ENCODE data around the gene NDUFS4. TPM values are rescaled to one million over a fixed set of nuclear protein-coding genes. Genes with fewer than 3 reads are reported as not detected.

The NDUFS4 gene
- total RNA-seq, 1 donor from 2014 or later, result 71.8 TPM

- TF ChIP-seq CTCF (IDR thresholded peaks at IDR 0.05; ENCODE audit: unreplicated experiment), result no peak
These were observed 30.3 kb downstream of the NDUFS4 start for GRCh38 chr5:53590759-53591158.

DNA sequence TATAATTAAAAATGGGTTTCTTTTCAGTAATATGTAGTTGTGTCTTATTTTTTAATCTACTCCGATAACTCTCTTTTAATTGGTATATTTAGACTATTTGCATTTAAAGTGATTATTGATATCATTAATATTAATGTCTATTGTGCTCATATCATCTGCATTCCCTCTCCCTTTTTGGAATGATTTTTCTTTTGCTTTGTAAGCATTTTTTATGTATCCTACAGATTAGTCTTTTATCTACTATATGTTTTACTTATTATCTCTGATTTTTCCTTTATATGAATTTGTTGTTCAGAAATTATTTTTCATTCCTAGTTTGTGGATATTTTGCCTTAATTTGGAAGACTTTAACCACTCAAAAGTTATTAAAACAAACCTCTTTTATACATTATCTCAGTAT lies 34.0 kb downstream of the NDUFS4 start:
- H3K4me1 Mint-ChIP-seq, result peaks cover 8% of the 10 kb centered on the region
- TF ChIP-seq CTCF (IDR thresholded peaks at IDR 0.05; ENCODE audit: unreplicated experiment), result no peak
- no peak overlapping the region for H3K4me3 Mint-ChIP-seq
- peaks cover 13% of the 10 kb centered on the region for H3K36me3 Mint-ChIP-seq
- peaks cover 6% of the 10 kb centered on the region for H3K9me3 Mint-ChIP-seq
- no peak overlapping the region for H3K27ac Mint-ChIP-seq
- no peak for DNase-seq (ENCODE audit: low spot score in 2 of 2, unreplicated experiment in 2 of 2)
- no peaks in the 10 kb centered on the region for H3K27me3 Mint-ChIP-seq (ENCODE audit: low read depth)

More at GRCh38 chr5:53590759-53591158, 30.3 kb downstream of the NDUFS4 start:
- Mint-ChIP-seq H3K9me3 (no peaks in the 10 kb centered on the region), H3K27ac (no peak overlapping the region), H3K4me1 (peaks cover 8% of the 10 kb centered on the region), H3K4me3 (no peak overlapping the region), H3K36me3 (peaks cover 9% of the 10 kb centered on the region), H3K27me3 (ENCODE audit: low read depth) (no peaks in the 10 kb centered on the region)
- no peak for DNase-seq (ENCODE audit: low spot score in 2 of 2, unreplicated experiment in 2 of 2)

DNA sequence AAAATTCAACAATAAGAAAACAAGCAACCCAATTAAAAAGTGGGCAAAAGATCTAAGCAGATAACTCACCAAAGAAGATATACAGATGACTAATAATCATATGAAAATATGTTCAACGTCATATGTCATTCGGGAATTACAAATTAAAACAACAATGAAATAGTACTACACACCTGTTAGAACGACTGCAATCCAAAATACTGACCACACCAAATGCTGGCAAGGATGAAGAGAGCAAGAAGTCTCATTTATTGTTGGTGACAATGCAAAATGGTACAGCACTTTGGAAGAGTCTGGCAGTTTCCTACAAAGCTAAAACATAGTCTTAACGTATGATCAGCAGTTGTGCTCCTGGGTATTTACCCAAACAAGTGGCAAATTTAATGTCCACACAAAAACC lies 37.5 kb downstream of the NDUFS4 start:
- no peak overlapping the region for H3K4me3 Mint-ChIP-seq
- H3K27me3 Mint-ChIP-seq (ENCODE audit: low read depth), result no peaks in the 10 kb centered on the region
- peaks cover 11% of the 10 kb centered on the region for H3K4me1 Mint-ChIP-seq
- no peak for DNase-seq (ENCODE audit: low spot score in 2 of 2, unreplicated experiment in 2 of 2)
- H3K27ac Mint-ChIP-seq, result no peak overlapping the region
- H3K36me3 Mint-ChIP-seq, result peaks cover 13% of the 10 kb centered on the region
- TF ChIP-seq CTCF (IDR thresholded peaks at IDR 0.05; ENCODE audit: unreplicated experiment), result no peak
- peaks cover 9% of the 10 kb centered on the region for H3K9me3 Mint-ChIP-seq

DNA sequence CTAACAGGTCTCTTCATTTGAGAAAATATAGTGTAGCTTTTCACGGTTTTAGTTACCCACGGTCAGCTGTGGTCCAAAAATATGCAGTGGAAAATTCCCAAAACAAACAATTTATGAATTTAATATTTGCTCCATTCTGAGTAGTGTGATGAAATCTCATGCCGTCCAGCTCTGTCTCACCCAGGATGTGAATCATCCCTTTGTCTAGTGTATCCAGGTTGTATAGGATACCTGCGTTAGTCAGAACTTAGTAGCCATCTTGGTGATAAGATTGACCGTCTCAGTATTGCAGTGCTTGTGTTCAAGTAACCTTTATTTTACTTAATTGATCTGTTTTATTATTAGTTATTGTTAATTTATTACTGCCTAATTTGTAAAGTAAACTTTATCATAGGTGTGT lies 41.1 kb downstream of the NDUFS4 start:
- no peak for TF ChIP-seq CTCF (IDR thresholded peaks at IDR 0.05; ENCODE audit: unreplicated experiment)
- no peak for DNase-seq (ENCODE audit: low spot score in 2 of 2, unreplicated experiment in 2 of 2)
- Mint-ChIP-seq H3K4me3 (no peak overlapping the region), H3K9me3 (peaks cover 9% of the 10 kb centered on the region), H3K27ac (no peak overlapping the region), H3K4me1 (peaks cover 8% of the 10 kb centered on the region), H3K27me3 (ENCODE audit: low read depth) (no peaks in the 10 kb centered on the region), H3K36me3 (peaks cover 31% of the 10 kb centered on the region)

GRCh38 chr5:53603009-53603687 lies 42.7 kb downstream of the NDUFS4 start:
- TF ChIP-seq CTCF (IDR thresholded peaks at IDR 0.05; ENCODE audit: unreplicated experiment), result no peak
- Mint-ChIP-seq H3K27ac (peak overlapping the region; percentile 80), H3K27me3 (ENCODE audit: low read depth) (no peaks in the 10 kb centered on the region), H3K36me3 (peaks cover 32% of the 10 kb centered on the region), H3K9me3 (peaks cover 5% of the 10 kb centered on the region), H3K4me1 (peaks cover 8% of the 10 kb centered on the region), H3K4me3 (no peak overlapping the region)
- DNase-seq (ENCODE audit: low spot score in 2 of 2, unreplicated experiment in 2 of 2), result no peak

Measured in mesothelial cell of epicardium (in vitro differentiated cells).